Measurements from ENCODE around the gene SORL1-AS1.

The SORL1-AS1 gene

DNA sequence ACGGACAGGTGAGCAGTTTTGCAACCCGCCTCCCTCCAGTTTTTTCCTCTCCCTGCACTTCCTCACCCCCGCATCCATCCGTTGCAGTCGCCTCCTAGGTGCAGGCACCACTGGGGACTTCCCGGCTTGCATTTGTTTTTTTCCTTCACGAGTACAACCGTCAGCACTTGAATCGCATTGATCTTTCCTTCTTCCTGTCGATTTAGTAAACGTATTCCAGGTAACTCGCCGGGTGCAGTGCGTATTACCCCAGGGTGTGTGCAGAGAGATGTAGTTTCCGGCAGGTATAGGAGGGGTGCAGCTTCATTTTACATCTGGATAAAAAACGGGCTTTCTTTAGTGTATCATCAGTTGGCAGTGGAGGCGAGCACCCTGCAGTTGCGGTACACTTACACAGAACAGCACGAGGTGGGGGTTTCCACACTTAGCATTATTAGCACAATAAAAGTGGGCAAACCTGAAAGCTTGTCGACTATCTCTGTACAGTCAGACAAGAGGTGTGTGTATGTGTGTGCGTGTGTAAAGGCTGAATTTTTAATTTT, at the start of gene SORL1-AS1:
Gene SORL1-AS1 (minus strand): TSS at position 359 of the 542 bp plus-strand sequence.
- no peaks in the 10 kb centered on the region for H3K9me3 ChIP-seq (ENCODE audit: low read depth, low read length)
- TF ChIP-seq POLR2AphosphoS5 (IDR thresholded peaks at IDR 0.05; ENCODE audit: borderline replicate concordance, low read depth, low read length) = no peak
- peak; percentile 72 for TF ChIP-seq EZH2 (IDR thresholded peaks at IDR 0.05)
- TF ChIP-seq FOXP2 (optimal IDR thresholded peaks at IDR 0.05; ENCODE audit: control extremely low read depth, extremely low read length, insufficient read depth) = no peak
- no peak within 1 kb of the TSS for H3K9ac ChIP-seq (ENCODE audit: insufficient read length)
- DNase-seq (ENCODE audit: low read depth, low spot score) = no peak
- H3K4me3 ChIP-seq = no peak within 1 kb of the TSS
- no peak within 1 kb of the TSS for H3K27ac ChIP-seq
- no peaks in the 10 kb centered on the region for H3K36me3 ChIP-seq (ENCODE audit: insufficient read depth, low read length)

GRCh38 chr11:121500717-121501116, 48.0 kb upstream of the SORL1-AS1 start:
- no peak overlapping the region for H3K27ac ChIP-seq
- no peaks in the 10 kb centered on the region for H3K36me3 ChIP-seq (ENCODE audit: insufficient read depth, low read length)
- TF ChIP-seq FOXP2 (optimal IDR thresholded peaks at IDR 0.05; ENCODE audit: control extremely low read depth, extremely low read length, insufficient read depth) (no peak), POLR2AphosphoS5 (IDR thresholded peaks at IDR 0.05; ENCODE audit: borderline replicate concordance, low read depth, low read length) (no peak), EZH2 (IDR thresholded peaks at IDR 0.05) (no peak)
- DNase-seq (ENCODE audit: low read depth, low spot score) = no peak
- no peak overlapping the region for H3K9ac ChIP-seq (ENCODE audit: insufficient read length)
- no peaks in the 10 kb centered on the region for H3K9me3 ChIP-seq (ENCODE audit: low read depth, low read length)
- H3K4me3 ChIP-seq = no peak overlapping the region

DNA sequence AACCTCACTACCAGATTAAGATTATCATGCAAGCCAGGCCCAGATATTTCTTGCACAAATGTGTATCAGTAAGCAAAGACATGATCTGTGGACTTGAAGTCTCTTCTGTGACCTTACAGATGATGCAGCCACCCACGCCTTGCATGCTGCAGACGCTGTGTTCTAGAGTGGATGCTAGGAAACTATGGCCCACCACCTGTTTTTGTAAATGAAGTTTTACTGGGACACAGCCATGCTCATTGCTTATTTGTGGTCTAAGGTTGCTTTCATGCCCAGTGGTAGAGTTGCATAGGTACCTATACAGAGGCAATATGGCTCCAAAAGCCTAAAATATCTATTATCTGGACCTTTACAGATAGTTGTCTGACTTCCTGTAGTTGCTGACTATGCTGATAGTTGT, 47.5 kb upstream of the SORL1-AS1 start:
- TF ChIP-seq FOXP2 (optimal IDR thresholded peaks at IDR 0.05; ENCODE audit: control extremely low read depth, extremely low read length, insufficient read depth) (no peak), POLR2AphosphoS5 (IDR thresholded peaks at IDR 0.05; ENCODE audit: borderline replicate concordance, low read depth, low read length) (no peak), EZH2 (IDR thresholded peaks at IDR 0.05) (no peak)
- Histone ChIP-seq H3K36me3 (ENCODE audit: insufficient read depth, low read length) (no peaks in the 10 kb centered on the region), H3K27ac (no peak overlapping the region), H3K9me3 (ENCODE audit: low read depth, low read length) (no peaks in the 10 kb centered on the region), H3K9ac (ENCODE audit: insufficient read length) (no peak overlapping the region), H3K4me3 (no peak overlapping the region)
- no peak for DNase-seq (ENCODE audit: low read depth, low spot score)

DNA sequence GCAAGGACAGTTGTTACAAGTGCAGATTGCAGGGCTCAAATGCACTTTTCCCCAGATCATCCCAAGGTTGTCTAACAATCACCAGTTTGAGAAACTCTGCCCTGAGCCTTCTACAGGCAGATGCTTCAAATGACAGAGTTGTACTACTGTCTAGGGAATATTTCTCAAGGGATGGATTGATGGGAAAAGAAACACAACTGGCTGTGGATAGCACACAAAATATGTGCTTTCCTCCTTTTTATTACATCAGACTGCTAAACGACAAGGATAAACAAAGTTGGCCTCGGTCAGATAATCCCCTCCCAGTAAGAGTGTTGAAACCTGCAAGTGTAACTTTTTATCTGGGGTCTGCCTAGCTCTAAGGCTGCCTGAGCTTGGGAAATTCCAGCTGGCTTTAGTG, 46.6 kb upstream of the SORL1-AS1 start:
- no peaks in the 10 kb centered on the region for H3K9me3 ChIP-seq (ENCODE audit: low read depth, low read length)
- no peaks in the 10 kb centered on the region for H3K36me3 ChIP-seq (ENCODE audit: insufficient read depth, low read length)
- H3K4me3 ChIP-seq = no peak overlapping the region
- H3K27ac ChIP-seq = no peak overlapping the region
- H3K9ac ChIP-seq (ENCODE audit: insufficient read length) = no peak overlapping the region
- no peak for DNase-seq (ENCODE audit: low read depth, low spot score)
- no peak for TF ChIP-seq FOXP2 (optimal IDR thresholded peaks at IDR 0.05; ENCODE audit: control extremely low read depth, extremely low read length, insufficient read depth)
- no peak for TF ChIP-seq POLR2AphosphoS5 (IDR thresholded peaks at IDR 0.05; ENCODE audit: borderline replicate concordance, low read depth, low read length)
- TF ChIP-seq EZH2 (IDR thresholded peaks at IDR 0.05) = no peak

DNA sequence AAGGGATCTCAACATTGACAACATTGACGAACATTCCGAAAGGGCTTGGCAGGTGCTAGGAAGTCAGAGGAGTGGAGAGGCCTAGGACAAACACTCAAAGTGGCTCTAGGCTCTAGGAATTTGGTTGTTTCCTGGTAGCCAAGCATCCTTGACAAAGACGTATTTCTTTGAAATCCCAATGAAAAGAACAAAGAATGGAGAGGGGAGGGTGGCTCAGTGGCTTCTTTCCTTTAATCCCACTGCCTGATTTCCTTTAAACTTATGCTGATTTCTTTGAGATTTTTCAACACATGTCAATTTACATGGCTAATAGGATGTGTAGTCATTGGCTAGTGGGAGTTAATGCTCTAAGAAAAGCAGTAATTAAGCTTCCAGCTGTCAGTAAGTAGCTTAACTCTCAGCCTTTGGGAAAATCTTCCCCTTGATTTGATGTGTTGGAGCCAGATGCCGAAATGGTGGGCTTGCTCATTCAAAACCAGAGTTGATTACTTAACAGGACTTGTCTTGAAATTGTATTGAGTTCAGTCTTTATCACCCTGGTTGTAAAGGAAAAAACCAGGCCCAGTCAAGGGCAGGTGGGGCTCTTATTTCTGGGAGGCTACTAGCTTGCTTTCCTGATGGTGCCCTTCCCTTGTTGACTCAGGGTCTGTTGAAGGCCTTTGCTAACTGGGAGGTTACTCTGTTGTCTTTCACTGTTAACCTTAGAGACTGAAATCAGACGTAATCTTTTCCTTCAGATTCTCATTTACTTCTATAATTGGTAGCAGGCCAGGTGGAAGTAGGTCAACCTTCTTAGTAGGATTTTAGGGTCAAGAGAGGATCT, 44.6 kb upstream of the SORL1-AS1 start:
- no peak for DNase-seq (ENCODE audit: low read depth, low spot score)
- Histone ChIP-seq H3K27ac (no peak overlapping the region), H3K4me3 (no peak overlapping the region), H3K9ac (ENCODE audit: insufficient read length) (no peak overlapping the region), H3K36me3 (ENCODE audit: insufficient read depth, low read length) (no peaks in the 10 kb centered on the region), H3K9me3 (ENCODE audit: low read depth, low read length) (no peaks in the 10 kb centered on the region)
- TF ChIP-seq POLR2AphosphoS5 (IDR thresholded peaks at IDR 0.05; ENCODE audit: borderline replicate concordance, low read depth, low read length) (no peak), EZH2 (IDR thresholded peaks at IDR 0.05) (no peak), FOXP2 (optimal IDR thresholded peaks at IDR 0.05; ENCODE audit: control extremely low read depth, extremely low read length, insufficient read depth) (no peak)

DNA sequence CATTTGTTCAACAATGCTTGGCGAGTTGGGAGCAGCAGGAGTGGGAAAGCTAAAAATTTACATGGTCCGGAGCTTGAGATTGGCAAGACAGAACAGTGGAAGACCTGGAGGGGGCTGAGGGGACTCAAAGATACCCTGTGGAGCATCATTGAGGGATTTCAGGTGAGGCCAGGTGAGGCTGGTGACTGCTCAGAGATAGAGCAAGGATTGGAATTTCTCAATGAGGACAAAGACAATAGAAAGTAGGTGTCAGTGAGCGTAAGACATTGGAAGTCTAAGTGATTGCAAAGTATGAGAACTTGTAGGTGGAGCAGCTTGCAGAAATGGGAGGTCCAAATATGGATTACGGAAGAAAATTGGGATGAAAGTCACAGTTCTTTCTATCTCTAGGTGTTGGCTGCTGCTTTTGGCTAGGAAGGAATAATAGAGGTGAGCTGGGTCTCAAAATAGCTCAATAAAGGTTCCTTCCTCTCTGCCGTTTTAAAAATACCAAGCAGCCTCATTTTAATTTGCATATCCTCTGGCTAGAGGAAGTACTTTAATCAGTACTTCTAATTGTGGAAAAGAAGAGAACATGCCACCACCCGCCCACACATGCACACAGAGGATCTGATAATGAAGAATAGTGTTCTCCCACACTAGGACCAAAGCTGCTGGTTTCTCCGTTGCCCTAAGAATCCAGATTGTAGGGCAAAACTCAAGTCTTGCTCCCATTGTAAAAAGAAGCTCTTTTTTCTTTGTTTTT, 41.8 kb upstream of the SORL1-AS1 start:
- TF ChIP-seq POLR2AphosphoS5 (IDR thresholded peaks at IDR 0.05; ENCODE audit: borderline replicate concordance, low read depth, low read length) (no peak), EZH2 (IDR thresholded peaks at IDR 0.05) (no peak), FOXP2 (optimal IDR thresholded peaks at IDR 0.05; ENCODE audit: control extremely low read depth, extremely low read length, insufficient read depth) (no peak)
- Histone ChIP-seq H3K9ac (ENCODE audit: insufficient read length) (no peak overlapping the region), H3K4me3 (no peak overlapping the region), H3K36me3 (ENCODE audit: insufficient read depth, low read length) (no peaks in the 10 kb centered on the region), H3K9me3 (ENCODE audit: low read depth, low read length) (no peaks in the 10 kb centered on the region), H3K27ac (no peak overlapping the region)
- DNase-seq (ENCODE audit: low read depth, low spot score) = no peak

DNA sequence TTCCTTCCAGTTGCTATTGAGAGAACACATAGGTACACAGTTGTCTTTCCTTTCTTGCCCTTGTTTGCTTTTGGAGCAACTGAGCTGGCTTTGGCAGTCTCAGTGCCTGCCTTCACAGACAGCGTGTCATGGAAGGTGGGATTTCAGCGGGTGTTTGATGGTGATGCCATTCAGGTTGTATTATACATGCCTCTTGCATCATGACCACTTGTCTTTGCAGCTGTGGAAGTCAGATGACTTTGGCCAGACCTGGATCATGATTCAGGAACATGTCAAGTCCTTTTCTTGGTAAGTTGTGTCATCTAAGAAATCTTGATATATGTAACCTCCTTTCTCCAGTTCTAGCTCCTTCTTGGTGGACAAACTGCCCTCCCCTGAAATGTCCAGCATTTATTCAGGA, 37.1 kb upstream of the SORL1-AS1 start:
- no peak for DNase-seq (ENCODE audit: low read depth, low spot score)
- H3K9me3 ChIP-seq (ENCODE audit: low read depth, low read length) = no peaks in the 10 kb centered on the region
- no peak overlapping the region for H3K9ac ChIP-seq (ENCODE audit: insufficient read length)
- TF ChIP-seq POLR2AphosphoS5 (IDR thresholded peaks at IDR 0.05; ENCODE audit: borderline replicate concordance, low read depth, low read length) = no peak
- no peak for TF ChIP-seq EZH2 (IDR thresholded peaks at IDR 0.05)
- no peak for TF ChIP-seq FOXP2 (optimal IDR thresholded peaks at IDR 0.05; ENCODE audit: control extremely low read depth, extremely low read length, insufficient read depth)
- no peak overlapping the region for H3K4me3 ChIP-seq
- no peak overlapping the region for H3K27ac ChIP-seq
- H3K36me3 ChIP-seq (ENCODE audit: insufficient read depth, low read length) = no peaks in the 10 kb centered on the region

DNA sequence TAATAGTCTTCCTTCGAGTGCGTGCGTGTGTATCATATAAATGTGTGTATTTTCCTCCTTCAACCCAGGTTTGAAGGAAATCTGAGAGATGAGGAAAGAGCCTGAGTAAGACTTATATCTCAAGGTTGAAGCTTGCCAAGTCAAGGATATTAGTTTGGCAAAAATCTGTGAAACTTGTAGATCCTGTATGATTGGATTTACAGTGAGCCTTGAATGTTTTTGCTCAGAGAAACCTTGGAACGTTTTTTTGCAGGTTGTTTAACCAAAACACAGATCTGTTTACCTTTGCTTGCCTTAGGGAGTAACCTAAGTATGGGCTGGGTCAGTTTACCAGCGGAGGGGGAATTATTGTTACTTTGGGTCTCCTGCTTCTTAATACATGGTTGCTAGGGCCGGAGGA, 35.9 kb upstream of the SORL1-AS1 start:
- H3K36me3 ChIP-seq (ENCODE audit: insufficient read depth, low read length) = no peaks in the 10 kb centered on the region
- TF ChIP-seq FOXP2 (optimal IDR thresholded peaks at IDR 0.05; ENCODE audit: control extremely low read depth, extremely low read length, insufficient read depth) (no peak), POLR2AphosphoS5 (IDR thresholded peaks at IDR 0.05; ENCODE audit: borderline replicate concordance, low read depth, low read length) (no peak), EZH2 (IDR thresholded peaks at IDR 0.05) (no peak)
- no peak overlapping the region for H3K4me3 ChIP-seq
- DNase-seq (ENCODE audit: low read depth, low spot score) = no peak
- no peaks in the 10 kb centered on the region for H3K9me3 ChIP-seq (ENCODE audit: low read depth, low read length)
- no peak overlapping the region for H3K27ac ChIP-seq
- H3K9ac ChIP-seq (ENCODE audit: insufficient read length) = no peak overlapping the region

Measured in SK-N-MC (cell line).